HT1080 (cell line): ENCODE results near the gene BABAM2. TPM values are rescaled to one million over a fixed set of nuclear protein-coding genes. Genes with fewer than 3 reads are reported as not detected.
A peak's percentile ranks its signal among the peaks of the same experiment; 100 is the strongest.

Experiments used
- DNase-seq: peaks from one replicate; pipeline ENCODE4 v3.0.0-alpha.2; 2015; ENCODE audit warnings: low read depth
- total RNA-seq: library from RNA; depleted of rRNA; stranded (reverse); fragments of >200 nt; shearing (Covaris generic); gene quantifications from 2 replicates; pipeline ENCODE4 v1.2.3, GENCODE V29; 2014

The BABAM2 gene
- total RNA-seq, 1 experiment from 2014 or later = 31.8 TPM

- DNase-seq = no peak
These were observed 383.2 kb downstream of the BABAM2 start for GRCh38 chr2:28273751-28274150.

GRCh38 chr2:28274911-28275685 is 384.6 kb downstream of the BABAM2 start:
- DNase-seq = peak; percentile 99

GRCh38 chr2:28276076-28276618 is 385.6 kb downstream of the BABAM2 start:
- peak; percentile 99 for DNase-seq

DNA sequence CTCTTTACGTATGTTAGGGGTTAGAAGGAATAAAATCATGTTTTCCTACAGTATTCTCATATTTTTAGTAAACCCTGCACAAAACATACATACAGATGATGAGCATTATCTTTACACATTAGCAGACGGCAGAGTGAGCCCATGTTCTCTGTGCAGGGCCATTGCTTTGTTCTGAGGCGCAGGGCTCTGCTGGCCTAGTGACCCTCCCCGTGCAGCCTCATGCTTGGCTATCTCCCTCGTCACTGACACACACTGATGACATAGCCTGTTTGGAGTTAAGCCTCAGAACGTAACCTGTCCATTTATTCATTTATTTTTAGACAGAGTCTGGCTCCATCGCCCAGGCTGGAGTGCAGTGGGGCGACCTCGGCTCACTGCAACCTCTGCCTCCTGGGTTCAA is 386.3 kb downstream of the BABAM2 start:
- peak; percentile 16 for DNase-seq

DNA sequence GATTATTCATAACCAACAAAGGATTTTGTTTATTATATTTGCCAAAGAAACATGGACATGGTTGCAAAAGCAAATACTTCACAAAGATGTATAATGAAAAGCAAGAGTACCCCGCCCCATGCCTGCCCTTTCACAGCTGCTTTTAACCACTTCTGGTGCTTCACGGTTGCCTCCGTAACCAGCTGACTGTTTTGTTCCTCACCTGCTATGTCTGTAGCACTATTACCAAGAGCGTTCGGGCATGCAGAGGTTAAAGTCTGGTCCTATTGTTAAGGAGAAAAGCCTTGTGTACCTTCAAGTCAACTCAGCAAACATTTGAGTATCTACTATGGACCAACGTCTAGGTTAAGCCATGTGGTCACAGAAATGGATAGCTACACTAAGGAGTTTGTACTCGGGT is 386.9 kb downstream of the BABAM2 start:
- DNase-seq = no peak

DNA sequence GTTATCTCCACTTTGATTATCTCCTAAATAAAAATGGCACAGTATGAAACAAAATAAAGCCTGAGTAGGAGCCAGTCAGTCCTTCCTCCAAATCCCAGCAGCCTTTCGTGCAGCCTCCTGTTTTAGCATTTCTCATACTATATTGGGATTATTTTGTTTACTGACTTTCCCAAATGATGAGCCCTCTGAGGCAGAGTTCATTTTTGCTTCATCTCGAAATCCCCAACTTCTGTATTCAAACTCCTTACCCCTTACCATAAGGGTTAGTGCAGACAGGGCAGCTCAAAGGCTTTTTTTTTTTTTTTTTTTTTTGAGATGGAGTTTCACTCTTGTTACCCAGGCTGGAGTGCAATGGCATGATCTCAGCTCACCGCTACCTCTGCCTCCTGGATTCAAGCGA is 388.8 kb downstream of the BABAM2 start:
- no peak for DNase-seq

DNA sequence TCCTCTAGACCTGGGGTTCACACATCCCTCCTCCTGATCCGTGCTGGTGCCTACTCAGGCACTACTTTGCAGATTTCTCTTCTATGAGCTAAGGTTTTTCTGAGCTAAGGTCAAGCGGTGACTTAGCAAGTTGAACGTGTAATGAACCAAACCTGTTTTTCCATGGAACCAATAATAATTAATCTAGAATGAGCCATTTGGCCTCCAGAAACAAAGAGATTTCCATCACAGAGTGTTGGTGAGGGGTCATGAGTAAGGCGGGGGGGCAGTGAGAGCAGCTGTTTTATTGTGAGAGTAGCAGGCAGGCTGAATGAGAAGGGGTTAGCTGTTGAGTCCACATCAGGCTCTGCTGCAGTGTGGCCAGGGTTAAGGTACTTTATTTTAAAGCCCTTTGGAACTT is 390.1 kb downstream of the BABAM2 start:
- DNase-seq = no peak

GRCh38 chr2:28281739-28282138 is 391.2 kb downstream of the BABAM2 start:
- DNase-seq = no peak

- no peak for DNase-seq
These were observed 391.7 kb downstream of the BABAM2 start for GRCh38 chr2:28282248-28282647.

DNA sequence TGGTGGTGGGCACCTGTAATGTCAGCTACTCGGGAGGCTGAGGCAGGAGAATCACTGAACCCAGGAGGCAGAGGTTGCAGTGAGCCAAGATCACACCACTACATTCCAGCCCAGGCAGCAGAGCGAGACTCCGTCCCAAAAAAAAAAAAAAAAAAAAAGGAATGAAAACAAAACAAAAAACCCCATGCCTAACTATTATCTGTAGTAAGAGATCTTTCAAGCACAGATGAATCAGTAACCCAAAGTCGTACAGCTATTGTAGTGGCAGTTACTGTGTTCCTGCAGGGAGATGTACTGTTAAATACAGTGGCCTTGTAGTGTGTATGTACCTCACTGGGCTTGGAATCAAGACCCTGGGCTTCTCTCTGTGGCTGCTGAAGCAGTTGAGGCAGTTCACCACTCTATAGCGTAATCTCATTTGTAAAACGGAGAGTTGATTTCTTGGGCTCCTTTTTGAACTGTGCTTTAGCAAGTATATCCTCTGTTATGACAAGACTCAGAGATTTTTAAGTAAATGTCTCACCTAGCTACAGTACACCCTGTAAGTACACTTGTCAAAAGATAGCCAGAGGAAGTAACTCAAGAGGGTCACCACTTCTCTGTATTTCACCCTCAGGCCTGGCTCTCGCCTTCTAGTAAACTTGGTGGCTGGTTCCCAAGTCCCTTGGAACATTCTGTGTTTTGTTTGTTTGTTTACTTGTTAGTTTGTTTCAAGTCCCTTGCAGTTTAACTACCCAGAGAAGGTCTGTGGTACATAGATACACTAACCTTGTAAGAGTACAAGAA is 392.5 kb downstream of the BABAM2 start:
- DNase-seq = no peak

DNA sequence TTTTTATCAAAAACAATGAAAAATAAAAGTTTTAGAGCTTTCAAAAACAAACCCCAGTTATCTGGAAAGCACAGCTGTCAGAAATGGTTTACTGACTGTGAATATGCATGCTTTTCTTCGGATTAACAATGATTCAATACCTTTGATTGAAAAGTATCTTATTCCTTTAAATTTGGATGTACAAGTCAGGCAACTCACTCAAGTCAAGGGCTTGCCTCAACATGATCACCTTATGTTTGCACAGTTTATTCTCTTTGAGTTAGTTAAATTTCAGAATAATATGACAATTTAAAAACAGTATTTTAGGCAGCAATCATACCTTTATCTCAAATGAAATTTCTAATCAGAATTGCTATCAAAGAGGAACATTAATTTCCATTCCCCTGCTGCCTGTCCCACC is 393.3 kb downstream of the BABAM2 start:
- DNase-seq = no peak

- no peak for DNase-seq
These were observed 396.1 kb downstream of the BABAM2 start for GRCh38 chr2:28286678-28287077.

GRCh38 chr2:28287256-28287915 is 396.9 kb downstream of the BABAM2 start:
- no peak for DNase-seq

DNA sequence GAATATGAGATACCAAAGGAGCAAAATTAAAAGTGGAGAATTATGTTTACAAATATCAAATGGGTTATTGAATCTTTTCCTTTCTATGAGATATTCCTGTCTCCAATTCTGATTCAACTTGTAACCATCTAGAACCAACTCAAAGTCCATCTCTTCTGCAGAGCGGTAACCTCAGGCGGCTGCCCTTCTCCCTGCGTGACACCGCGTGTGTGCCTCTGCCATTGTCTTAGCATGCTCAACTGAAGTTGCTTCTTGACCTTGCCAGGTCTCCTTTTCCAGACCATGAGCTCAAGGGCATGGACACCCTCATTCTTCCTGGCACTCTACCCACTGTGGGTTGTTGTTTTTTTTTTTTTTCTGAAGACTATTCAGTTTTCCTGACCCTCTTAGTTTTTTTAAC is 398.1 kb downstream of the BABAM2 start:
- no peak for DNase-seq

GRCh38 chr2:28291811-28292440 is 401.4 kb downstream of the BABAM2 start:
- peak; percentile 49 for DNase-seq

DNA sequence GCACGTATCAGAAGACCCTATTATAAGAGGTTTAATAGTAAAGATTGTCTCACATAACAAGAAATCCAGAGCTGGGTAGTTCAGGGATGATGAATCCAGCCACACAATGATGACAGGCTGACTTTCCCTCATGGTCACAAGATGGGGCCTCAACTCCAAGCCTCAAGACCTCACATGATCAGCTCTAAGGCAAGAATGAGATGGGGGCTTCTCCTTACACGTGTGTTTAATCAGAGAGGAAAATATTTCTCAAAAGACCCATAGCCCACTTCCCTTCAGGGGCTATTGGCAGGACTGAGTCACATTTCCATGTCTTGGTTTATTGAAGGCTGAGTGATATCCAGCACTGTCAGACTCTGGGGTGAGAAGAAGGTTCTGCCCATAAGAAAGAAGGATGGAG is 402.0 kb downstream of the BABAM2 start:
- peak; percentile 44 for DNase-seq

GRCh38 chr2:28293416-28293815 is 402.9 kb downstream of the BABAM2 start:
- DNase-seq = no peak

DNA sequence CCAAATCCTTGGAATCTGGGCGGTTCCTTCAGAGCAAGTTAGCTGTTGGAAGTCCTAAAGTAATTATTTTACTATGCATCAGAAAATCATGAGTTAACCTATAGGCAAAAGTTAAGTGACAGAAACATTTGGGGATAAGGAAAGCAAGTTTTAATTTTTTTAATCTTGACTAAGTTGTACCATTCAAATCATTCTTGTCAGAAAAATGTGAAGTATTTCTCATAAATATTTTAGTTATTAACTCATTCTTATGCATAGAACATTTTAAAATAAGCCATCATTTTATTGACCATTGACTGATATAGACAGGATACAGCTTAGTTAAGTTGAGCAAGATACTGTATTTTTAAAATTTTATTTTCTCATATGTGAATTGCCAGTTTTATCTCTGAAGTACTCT is 403.9 kb downstream of the BABAM2 start:
- no peak for DNase-seq

GRCh38 chr2:28296243-28296642 is 405.7 kb downstream of the BABAM2 start:
- peak; percentile 76 for DNase-seq

DNA sequence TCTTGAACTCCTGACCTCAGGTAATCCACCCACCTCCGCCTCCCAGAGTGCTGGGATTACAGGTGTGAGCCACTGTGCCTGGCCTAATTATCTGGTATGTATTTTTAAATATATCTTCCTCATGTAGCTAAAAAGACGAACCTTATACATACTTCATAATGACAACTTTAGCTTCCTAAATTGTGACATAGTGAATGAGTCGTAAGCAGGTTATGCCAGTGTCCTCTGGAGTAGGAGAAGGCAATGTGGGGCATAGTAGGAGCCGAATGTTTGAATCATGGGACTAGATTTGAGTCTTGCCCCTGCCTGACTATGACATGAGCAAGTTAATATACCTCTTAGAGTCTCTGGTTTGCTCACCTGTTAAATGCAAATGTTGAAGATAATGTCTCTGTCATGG is 406.4 kb downstream of the BABAM2 start:
- DNase-seq = peak; percentile 34

- no peak for DNase-seq
These were observed 407.0 kb downstream of the BABAM2 start for GRCh38 chr2:28297531-28297930.
